ENCODE measurements around the gene FERMT3. TPM values are rescaled to one million over a fixed set of nuclear protein-coding genes. Genes with fewer than 3 reads are reported as not detected.

Gene FERMT3
- total and polyA plus RNA-seq, 2 of the 8 experiments (the other 6 are each of a cell fraction or from before 2014, with no cell fraction given) = 1.4 to 3.7 TPM

DNA sequence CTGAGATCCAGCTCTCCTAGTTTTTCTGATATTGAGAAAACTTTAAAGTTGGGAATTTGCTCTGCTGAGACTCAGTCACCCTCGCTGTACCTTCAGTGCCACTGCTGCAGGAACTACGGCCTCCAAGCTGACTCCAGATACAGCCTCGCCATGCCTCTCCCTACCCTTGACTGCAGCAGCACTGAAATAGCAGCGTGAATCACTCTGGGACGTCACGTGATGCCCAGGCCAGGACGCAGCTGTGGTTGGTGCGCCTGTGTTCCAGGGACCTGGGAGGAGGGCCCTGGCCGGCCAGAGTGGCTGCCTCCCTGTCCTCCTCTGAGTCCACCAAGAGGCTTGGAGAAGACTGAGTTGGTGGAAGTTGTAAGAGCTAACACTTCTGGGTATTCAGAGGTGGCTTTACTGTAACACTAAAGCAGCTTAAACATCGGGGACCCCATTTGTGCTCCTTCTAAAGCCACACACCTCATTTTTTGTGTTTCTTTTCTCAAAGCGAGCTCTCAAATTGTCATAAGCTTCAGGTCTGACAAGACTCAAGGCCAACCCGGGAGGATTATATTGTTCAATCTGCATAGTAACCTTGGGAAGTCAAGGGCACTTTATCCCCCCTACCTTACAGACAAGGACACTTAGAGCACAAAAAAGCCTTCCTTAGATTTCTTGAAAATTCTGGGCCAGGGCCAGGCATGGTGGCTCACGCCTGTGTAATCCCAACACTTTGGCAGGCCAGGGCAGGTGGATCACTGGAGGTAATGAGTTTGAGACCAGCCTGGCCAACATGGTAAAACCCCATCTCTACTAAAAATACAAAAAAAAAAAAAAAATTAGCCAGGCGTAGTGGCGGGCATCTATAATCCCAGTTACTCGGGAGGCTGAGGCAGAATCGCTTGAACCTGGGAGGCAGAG, 24.8 kb upstream of the FERMT3 start:
- H3K79me2 ChIP-seq (ENCODE audit: control insufficient read depth in 1 of 2, insufficient read depth in 2 of 2, low read length in 2 of 2) = peaks cover 0 to 23% of the 10 kb centered on the region in 2 experiments; a peak in 2 of 4 replicates
- H2BK5ac ChIP-seq (ENCODE audit: low read depth, low read length) = no peak overlapping the region
- no peak overlapping the region for H2AFZ ChIP-seq (ENCODE audit: low read length)
- H4K8ac ChIP-seq (ENCODE audit: extremely low read depth, insufficient read depth, low read length) = no peak overlapping the region
- no peak overlapping the region for H2BK12ac ChIP-seq (ENCODE audit: low read depth, low read length)
- no peak overlapping the region for H3K56ac ChIP-seq (replicated peaks; ENCODE audit: insufficient read length, low read depth, low read length)
- no peak overlapping the region for H2BK15ac ChIP-seq (ENCODE audit: low read length)
- H2BK20ac ChIP-seq (ENCODE audit: low read length) = no peak overlapping the region
- peaks cover 0 to 9% (median 3%) of the 10 kb centered on the region in 4 experiments; a peak in 6 of 7 replicates for H3K4me1 ChIP-seq (replicated peaks in 1 of 4; ENCODE audit: control insufficient read depth in 3 of 4, insufficient read depth in 4 of 4, low read length in 3 of 4)
- no peak overlapping the region for H2AK5ac ChIP-seq (ENCODE audit: low read depth, low read length)
- H3K18ac ChIP-seq (ENCODE audit: extremely low read depth, low read length) = no peak overlapping the region
- peak overlapping the region in 2 of 4 experiments; percentile 5 to 26; a peak in 3 of 8 replicates for H3K4me3 ChIP-seq (ENCODE audit: extremely low read depth in 1 of 4, insufficient read depth in 2 of 4, low read depth in 3 of 4, low read length in 4 of 4)
- no peaks in the 10 kb centered on the region for H3K9me3 ChIP-seq (ENCODE audit: insufficient read depth in 2 of 2, low read depth in 1 of 2, low read length in 1 of 2)
- no peak overlapping the region for H3K14ac ChIP-seq (ENCODE audit: insufficient read length)
- peaks cover 0 to 7% (median under 1%) of the 10 kb centered on the region in 4 experiments; a peak in 2 of 8 replicates for H3K36me3 ChIP-seq (ENCODE audit: control insufficient read depth in 2 of 4, insufficient read depth in 4 of 4, low read length in 3 of 4)
- WGBS, 2 experiments (ENCODE audit: extremely low coverage in 1 of 2, insufficient coverage in 1 of 2, insufficient read length in 1 of 2, insufficient replicate concordance in 2 of 2, low coverage in 1 of 2, low lambda C conversion rate in 2 of 2, missing lambda C conversion rate in 1 of 2) = 62% methylated on average over 17 of the region's 17 CpGs; no CpG with 5 or more reads in 1 of the 2 experiments
- POLR2A ChIA-PET (ENCODE audit: partially characterized antibody) = interaction anchor here (0.6 to 9.7 kb wide), 14 partner anchors 9 to 1290 kb away, joined by 3 to 48 read pairs (median 3); partner anchors contain the start of genes MACROD1, NUDT22, PLCB3 and TRPT1
- H4K20me1 ChIP-seq (replicated peaks in 1 of 2; ENCODE audit: control insufficient read depth in 1 of 2, insufficient read depth in 2 of 2, low read length in 2 of 2) = peaks cover 1 to 12% of the 10 kb centered on the region in 2 experiments
- H3K27me3 ChIP-seq (replicated peaks in 1 of 4; ENCODE audit: control insufficient read depth in 3 of 4, extremely low read depth in 1 of 4, insufficient read depth in 3 of 4, low read length in 3 of 4) = no peaks in the 10 kb centered on the region
- peak overlapping the region; percentile 31 to 50 for H3K4me2 ChIP-seq (ENCODE audit: insufficient read depth in 1 of 2, low read depth in 2 of 2, low read length in 2 of 2)
- H3K23me2 ChIP-seq (ENCODE audit: low read depth, low read length) = peaks cover 8% of the 10 kb centered on the region
- no peak overlapping the region; a peak in 1 of 7 replicates for H3K9ac ChIP-seq (replicated peaks in 1 of 4; ENCODE audit: extremely low read depth in 1 of 4, low read depth in 3 of 4, low read length in 3 of 4)
- H4K91ac ChIP-seq (replicated peaks; ENCODE audit: insufficient read length, low read length) = no peak overlapping the region
- no peak overlapping the region for H3K23ac ChIP-seq (ENCODE audit: insufficient read length)
- no peak overlapping the region for H2BK120ac ChIP-seq (replicated peaks; ENCODE audit: low read depth, low read length)
- no peaks in the 10 kb centered on the region; the same call in 1 of the 2 replicates for H3K79me1 ChIP-seq (ENCODE audit: low read depth, low read length)
- FAIRE-seq = no peak
- DNase-seq (ENCODE audit: low read depth in 1 of 2, low spot score in 2 of 2) = peak; percentile 36 to 68
- no peak overlapping the region for H3K4ac ChIP-seq (replicated peaks; ENCODE audit: insufficient read length, low read depth, low read length)
- no peak overlapping the region for H4K5ac ChIP-seq (ENCODE audit: insufficient read length, low read depth, low read length)
- CTCF ChIA-PET (ENCODE audit: partially characterized antibody) = interaction anchor here (0.8 to 2.4 kb wide), 8 partner anchors 15 to 33 kb away, joined by 3 to 7 read pairs (median 4); partner anchors contain the start of gene FERMT3
- H3K27ac ChIP-seq (ENCODE audit: low read depth, low read length) = no peak overlapping the region
- no peak for TF ChIP-seq HDAC6 (IDR thresholded peaks at IDR 0.05; ENCODE audit: low read depth, low read length)

All from H1 (cell line).